Stomach (tissue), 4 donors: ENCODE data around the gene PAX5.

ENCODE experiments used
- EP300 ChIP-seq: sonication (generic); formaldehyde crosslinking; IDR thresholded peaks from one replicate; pipeline ENCODE4 v1.6.1; 2017; ENCODE audit warnings: antibody characterized with exemption
- POLR2A ChIP-seq, 4 donors: fragments of 450-650 bp; IDR thresholded peaks; one replicate each; pipeline ENCODE4 v1.6.1; 2016; ENCODE audit warnings: antibody characterized with exemption in 4 of 4, control low read depth in 2 of 4, mild to moderate bottlenecking in 1 of 4, moderate library complexity in 1 of 4
- POLR2AphosphoS5 ChIP-seq, 3 donors: sonication (generic); formaldehyde crosslinking; IDR thresholded peaks; one replicate each; pipeline ENCODE4 v1.6.1; 2016; ENCODE audit warnings: antibody characterized with exemption in 3 of 3
- TF ChIP-seq, protein P1 (sequence below), 7 experiments: fragments of 450-650 bp in 4 of 7; fragments of 200-600 bp in 3 of 7; sonication (generic) in 3 of 7; IDR thresholded peaks; one replicate each; pipeline ENCODE4 v1.5.1; 2016 to 2019; ENCODE audit warnings: antibody characterized with exemption in 7 of 7, control low read depth in 2 of 7, mild to moderate bottlenecking in 1 of 7

- no peak for TF ChIP-seq POLR2AphosphoS5 (IDR thresholded peaks at IDR 0.05)
- TF ChIP-seq, protein P1, sequence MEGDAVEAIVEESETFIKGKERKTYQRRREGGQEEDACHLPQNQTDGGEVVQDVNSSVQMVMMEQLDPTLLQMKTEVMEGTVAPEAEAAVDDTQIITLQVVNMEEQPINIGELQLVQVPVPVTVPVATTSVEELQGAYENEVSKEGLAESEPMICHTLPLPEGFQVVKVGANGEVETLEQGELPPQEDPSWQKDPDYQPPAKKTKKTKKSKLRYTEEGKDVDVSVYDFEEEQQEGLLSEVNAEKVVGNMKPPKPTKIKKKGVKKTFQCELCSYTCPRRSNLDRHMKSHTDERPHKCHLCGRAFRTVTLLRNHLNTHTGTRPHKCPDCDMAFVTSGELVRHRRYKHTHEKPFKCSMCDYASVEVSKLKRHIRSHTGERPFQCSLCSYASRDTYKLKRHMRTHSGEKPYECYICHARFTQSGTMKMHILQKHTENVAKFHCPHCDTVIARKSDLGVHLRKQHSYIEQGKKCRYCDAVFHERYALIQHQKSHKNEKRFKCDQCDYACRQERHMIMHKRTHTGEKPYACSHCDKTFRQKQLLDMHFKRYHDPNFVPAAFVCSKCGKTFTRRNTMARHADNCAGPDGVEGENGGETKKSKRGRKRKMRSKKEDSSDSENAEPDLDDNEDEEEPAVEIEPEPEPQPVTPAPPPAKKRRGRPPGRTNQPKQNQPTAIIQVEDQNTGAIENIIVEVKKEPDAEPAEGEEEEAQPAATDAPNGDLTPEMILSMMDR (IDR thresholded peaks at IDR 0.05), result no peak
- no peak for TF ChIP-seq POLR2A (IDR thresholded peaks at IDR 0.05)
- no peak for TF ChIP-seq EP300
These were observed 28.4 kb downstream of the PAX5 start for GRCh38 chr9:37005517-37006140.
